HG02852 (cell line): Measurements from ENCODE around the gene GPR34.
"Not testable (repeated sequence)": the region's sequence is repeated elsewhere in the genome, so short reads cannot be mapped to it uniquely, and the experiment has no call there.

Experiments
- ATAC-seq: cut with Tn5 transposase; IDR thresholded peaks from one replicate; pipeline ENCODE4 v1.9.1; 2021; ENCODE audit warnings: mild to moderate bottlenecking, moderate library complexity; ENCODE audit not compliant: unreplicated experiment

Gene GPR34, protein sequence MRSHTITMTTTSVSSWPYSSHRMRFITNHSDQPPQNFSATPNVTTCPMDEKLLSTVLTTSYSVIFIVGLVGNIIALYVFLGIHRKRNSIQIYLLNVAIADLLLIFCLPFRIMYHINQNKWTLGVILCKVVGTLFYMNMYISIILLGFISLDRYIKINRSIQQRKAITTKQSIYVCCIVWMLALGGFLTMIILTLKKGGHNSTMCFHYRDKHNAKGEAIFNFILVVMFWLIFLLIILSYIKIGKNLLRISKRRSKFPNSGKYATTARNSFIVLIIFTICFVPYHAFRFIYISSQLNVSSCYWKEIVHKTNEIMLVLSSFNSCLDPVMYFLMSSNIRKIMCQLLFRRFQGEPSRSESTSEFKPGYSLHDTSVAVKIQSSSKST

DNA sequence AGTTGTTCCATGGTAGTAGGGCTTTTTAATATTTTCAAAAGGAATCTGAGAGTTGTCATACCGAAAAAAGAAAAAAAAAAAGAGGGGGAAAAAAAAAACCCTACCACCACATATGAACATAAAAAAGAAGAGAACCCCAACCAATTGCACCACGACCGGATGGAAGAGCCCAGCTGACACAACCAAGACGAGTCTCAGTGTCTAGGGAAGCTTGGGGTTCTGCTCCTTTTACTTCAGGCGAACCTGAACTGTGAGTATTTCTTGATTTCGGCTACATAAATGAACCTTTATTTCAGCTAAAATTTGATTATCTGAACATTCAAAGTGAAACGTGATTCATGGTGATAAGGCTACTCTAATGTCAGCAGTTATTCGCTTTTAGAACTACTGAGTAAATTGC is at the start of gene GPR34:
Gene GPR34 (plus strand): TSS at position 139 of the 400 bp plus-strand sequence. CDS start 6,661 bp downstream, outside the sequence.
- no peak for ATAC-seq

DNA sequence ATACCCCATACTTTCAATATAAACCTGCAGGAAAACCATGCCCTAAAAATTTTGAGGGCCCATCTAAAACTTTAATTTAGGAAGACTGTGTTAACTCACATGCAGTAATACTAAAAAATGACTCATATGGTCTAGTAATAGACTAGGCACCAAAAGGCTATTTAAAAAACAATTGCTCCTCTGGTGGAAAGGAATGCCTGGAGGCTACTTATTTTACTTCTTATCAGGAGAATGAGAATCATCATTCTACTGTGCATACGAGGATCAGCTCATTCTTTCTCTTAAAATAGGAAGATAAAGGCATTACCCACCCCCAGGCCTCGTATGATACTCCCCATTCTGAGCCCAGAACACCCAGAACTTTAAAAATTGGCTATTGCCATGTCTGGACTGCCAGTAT is 42.6 kb upstream of the GPR34 start:
- not testable (repeated sequence) for ATAC-seq

DNA sequence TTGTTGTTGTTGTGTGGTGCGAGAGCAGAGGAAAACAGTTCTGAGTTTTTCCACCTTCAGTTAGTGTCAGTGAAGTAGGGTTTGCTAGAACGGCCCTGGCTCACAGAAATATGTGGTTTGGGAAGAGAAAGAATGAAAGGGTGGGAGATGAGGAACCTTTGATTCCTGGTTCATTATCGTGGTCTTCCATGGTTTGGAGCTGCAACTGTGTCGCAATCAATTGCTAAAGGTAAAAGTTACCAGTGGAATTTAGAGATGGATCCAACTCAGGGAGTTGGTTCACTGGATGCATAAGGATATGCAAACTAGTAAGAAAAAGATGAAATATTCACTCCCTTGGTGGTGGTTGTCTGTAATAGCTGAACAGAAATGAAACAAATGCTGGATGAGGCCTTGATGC is 35.6 kb upstream of the GPR34 start:
- ATAC-seq: no peak

DNA sequence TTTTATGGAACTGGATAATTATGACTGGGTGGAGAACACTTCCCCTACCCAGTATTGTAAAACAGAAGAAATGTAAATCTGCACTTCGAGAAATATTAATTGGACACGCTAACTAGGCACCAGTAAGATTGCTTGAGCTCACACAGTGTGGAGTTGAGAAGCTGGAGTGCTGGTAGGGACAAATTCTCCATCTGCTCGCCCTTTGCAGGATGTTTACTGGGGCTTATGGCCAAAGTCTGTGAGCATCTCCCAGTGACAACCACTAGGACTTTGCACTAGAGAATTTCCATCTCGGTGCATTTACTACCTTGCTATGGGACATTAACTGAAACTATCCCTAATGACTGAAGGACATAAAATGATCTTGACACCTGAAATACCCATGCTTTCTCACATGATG is 33.7 kb upstream of the GPR34 start:
- ATAC-seq: no peak

DNA sequence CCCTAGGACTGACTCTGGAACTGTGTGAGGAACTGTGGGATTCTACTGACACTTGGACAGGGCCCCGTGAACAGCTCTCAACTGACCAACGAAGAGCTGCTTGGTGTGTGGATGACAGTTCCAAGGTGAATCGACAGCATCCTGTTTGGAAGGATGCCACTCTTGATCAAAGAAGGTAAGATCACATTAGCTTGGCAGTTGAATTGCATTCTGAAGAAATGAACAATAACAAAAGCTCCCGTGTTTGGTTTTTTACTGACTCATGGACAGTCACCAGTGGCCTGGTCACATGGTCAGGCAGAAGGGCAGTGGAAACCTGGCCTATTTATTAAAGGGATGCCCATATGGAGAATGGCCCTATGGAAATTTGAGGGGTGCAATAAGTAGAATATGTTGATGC is 33.1 kb upstream of the GPR34 start:
- no peak for ATAC-seq

DNA sequence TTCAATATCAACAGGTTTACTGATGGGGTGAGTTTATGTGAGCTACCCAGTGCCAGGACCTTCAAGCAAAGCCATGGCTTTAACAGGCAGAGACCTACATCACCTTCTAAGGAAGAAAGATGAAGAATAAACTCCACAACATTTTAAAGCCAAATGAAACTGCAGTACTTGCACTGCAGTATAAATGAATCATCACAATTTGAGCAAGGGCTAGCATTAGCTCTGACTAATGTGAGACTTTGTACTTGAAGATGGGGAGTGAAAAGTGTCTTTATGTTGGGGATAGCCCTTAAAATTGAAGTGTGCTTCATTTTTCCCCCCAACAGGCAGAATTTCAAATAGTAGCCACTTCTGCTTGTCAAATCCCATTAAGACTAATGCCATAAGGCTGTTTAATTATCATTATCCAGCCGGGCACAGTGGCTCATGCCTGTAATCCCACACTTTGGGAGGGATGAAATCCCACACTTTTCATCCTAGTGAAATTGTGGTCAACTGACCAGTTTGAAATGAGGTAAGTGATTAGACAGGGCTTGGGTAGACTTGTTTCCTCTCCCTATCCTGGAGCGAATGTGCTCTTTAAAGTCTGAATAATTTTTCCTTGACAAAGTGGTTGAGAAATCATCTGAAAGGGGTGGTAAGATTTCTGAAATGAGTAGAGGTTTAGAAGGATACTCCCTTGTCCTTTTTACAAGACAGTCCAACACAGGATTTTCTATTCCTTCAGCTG is 27.2 kb upstream of the GPR34 start:
- ATAC-seq: no peak

DNA sequence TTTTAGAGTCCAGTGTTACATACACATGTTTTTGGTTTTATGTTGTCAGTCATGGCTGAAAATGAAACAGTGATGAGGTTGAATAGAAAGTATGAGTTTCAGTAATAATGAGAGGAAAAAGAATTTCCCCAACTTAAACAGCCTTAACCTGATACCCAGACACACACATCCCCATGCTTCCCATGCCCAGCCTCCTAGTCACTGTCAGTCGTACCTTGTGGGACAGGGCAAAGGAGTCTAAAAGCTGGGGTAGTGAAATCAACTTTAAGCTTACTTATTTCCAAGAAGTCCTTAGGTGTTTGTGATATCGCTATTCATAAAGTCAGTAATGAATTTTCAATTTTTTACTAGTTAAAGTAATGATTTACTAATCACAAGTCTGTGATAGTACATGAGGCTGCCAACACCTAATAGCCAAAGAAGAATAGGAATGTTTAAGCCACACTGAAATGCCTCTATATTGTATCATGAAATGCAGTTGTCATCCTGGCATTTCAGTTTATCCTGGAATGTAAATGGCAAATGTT is 24.3 kb upstream of the GPR34 start:
- peak; percentile 94 for ATAC-seq

DNA sequence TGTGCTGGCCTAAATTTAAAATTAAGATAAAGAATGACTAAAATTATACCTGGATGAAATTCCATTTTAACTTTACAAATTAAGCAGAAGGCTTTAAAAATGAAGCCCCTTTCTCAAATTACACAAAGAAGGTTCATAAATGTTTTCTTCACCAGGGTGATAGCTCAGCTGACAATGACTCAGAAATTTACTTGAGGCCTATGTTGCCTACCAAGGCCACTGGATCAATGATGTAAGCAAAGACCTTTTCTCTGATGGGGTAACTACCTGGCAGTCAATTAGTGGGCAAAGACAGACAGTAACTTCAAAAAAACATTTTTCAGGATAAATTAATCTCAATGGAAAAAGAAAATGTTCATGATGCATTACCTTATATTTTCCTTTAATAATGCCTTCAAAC is 23.9 kb upstream of the GPR34 start:
- no peak for ATAC-seq

DNA sequence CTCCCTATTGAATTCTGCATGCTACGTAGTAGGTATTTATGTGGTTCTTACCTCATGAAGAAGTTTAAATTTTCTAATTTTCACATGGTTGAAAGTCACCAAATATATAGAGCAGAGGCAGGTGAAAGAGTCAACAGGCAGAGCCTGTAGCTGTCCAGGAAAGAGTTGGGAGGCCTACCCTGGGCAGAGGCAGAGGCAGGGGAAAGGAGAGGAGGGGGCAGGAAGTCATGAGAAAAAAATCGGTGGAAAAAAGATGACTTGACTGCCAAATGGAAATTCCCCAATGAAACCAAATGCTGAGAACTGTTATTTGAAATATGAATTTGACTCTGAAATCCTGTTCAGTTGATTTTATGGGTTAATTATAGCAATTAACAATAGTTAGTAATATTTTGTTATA is 23.1 kb upstream of the GPR34 start:
- no peak for ATAC-seq

DNA sequence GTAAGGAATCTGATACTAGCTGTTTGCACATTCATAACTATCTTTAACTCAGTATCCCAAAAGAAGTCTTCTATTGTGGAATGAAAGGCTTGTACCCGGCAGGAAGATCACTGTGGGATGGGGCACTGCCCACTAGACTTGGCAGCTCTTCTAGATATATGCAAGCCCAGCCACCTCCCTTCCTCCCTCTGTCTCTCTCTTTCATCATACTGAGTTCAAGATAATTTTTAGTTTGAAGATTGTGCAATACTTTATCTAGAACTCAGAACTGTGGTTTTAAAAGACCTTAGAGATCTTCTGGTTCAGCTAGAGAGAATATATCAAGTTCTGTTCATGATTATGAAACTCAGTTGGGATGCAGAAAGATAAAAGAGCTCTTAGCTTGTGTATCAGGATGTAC is 22.5 kb upstream of the GPR34 start:
- ATAC-seq: no peak

DNA sequence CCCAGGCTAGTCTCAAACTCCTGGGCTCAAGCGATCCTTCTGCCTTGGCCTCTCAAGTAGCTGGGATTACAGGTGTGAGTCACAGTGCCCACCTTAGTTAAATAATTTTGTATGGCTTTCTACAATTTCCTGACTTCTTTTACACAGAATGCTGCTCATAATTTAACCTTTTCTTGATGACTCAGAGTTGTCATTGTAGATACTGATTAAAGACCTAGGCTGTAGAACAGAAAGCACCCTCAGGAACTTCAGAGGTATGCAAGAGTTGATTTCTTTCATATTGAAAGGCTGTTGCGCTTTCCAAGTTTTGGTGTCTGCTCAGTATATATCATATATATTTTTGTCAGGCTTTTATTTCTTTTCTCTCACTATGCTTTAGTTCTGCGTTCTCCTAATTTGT is 21.1 kb upstream of the GPR34 start:
- ATAC-seq: no peak

DNA sequence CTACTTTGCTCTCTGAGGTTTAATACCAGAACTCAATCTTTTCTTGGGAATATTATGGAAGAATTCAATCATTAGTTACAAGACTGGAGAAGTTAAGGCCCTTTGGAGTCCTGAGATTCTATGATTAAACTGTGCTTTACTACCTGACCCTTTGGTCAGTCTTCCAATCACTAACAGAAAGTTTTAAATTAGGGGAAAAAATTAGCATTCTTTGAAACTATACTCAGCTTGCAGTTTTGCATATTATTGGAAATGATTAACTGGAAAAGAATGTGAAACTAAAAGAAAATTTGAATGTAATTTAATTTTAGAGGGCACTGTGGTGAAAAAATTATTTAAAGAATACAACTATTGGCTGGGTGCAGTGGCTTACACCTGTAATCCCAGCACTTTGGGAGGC is 18.7 kb upstream of the GPR34 start:
- ATAC-seq: no peak

DNA sequence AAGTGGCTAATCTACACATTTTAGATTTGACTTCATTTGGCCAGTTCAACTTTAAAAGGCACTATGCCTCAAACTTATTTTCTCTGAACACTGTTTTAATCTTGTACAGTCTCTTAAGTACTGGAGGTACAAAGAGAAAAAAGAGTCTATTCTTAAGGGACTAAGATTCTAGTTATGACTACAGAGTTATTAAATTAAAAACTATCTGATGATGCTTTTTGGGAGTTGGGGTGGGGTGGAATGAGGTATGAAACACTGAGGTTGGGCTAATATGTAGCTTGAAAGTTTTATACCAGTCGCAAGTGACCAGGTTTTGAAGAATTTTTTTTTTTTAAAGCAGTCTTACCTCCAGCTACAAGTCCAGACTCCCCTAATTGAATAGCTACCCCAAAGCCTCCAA is 17.7 kb upstream of the GPR34 start:
- no peak for ATAC-seq

DNA sequence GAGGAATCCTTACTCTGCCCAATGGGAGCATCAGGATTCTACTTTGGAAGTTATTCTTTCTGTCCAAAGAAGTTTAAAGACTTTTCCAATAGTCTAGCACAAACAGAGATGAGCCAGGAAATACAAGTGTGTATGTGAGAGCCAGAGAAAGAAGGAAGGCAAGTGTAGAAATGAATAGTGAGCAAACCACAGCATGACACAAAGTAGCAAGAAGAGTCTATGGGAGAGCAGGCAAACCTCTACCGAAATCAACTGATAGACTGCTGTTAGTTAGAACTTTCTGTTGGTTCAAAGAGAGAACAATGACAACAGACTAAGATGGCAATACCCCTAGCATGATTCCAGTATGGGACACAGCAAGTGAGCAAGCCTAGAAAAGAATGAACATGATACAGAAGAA is 16.1 kb upstream of the GPR34 start:
- ATAC-seq: no peak

DNA sequence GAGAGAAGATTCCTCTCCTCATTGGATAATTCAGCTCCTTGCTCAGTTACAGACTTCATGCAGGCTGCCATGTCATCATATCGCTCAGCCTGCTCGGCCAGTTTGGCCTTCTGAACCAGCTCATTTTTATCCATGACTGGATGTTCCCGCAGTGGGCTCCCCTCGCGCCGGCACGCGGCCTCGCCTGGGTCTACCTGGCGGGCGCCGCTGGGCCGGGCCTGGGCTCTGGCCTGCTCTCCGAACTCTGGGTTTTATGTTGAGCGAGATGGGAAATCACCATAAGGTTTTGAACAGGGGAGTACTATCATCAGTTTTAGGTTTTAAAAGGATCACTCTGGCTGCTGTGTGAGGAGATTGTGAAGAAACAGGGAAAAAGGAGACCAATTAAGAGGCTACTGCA is 12.4 kb upstream of the GPR34 start:
- ATAC-seq: not testable (repeated sequence)

DNA sequence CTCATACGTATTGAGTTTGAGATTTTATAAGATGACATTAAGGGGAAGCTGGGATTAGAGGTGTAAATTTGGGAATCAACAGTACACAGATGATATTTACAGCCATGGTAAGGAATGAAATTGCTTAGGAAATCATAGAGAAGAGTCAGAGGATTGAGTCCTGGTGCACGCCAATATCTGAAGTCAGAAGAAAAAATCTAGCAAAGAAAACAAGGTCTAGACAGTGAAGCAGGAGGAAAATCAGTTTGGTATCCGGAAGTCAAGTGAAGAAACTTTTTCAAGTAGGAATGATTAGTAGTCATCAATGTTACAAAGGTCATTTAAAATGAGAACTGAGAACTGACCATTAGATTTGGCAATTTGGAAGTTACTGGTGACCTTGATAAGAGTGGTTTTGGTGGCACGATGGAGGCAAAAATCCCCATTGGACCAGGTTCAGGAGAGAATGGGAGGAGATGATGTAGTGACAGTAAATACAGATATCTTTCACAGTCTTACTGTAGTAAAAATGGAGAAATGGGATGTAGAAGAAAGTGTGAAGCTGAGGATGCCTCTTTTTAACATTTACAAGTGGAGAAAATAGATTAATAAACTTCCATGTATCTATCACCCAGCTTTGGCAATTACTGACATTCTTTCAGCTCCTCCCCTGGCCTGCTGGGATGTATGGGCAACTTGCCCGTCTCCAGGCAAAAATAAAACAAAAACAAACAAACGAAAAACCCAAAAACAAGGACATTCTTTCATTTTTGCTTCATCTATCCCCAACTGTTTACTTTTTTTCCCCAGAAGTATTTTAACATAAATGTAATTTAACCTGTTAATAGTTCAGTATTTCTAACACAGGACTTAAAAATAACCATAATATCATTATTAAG is 11.4 kb upstream of the GPR34 start:
- ATAC-seq: no peak

DNA sequence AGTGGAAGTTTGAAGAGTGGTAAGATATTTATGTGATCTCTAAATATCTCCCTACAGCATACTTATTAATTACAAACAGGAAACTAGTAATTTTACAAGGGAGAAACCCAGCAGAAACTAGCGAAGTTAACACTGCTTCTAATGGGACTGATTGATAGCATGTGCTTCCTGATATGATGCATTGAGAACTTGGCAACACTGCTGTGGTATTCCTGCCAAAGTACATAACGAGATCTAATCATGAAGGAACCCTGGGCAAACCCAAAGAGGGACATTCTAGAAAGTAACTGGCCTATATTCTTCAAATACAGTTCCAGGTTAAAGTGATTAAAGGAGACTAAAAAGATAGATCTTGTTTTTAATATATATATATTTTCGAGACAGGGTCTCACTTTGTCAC is 4.6 kb upstream of the GPR34 start:
- no peak for ATAC-seq

DNA sequence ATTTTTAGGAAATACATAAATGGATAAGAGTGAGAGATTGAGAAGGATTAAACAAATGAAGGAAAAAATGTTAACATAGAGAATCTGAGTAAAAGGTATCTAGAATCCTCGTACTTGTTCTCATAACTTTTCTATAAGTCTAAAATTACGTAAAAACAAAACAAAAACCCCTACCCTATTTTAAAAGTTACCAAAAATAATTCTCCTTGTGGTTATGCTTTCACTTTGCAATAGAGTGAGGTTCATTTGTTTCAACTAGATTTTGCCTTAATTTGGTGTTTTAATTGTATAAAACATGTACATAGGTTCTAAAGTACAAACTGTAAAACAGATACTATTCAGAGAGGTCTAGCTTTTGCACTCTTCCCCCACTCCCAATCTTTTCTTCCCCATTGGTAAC is 3.8 kb upstream of the GPR34 start:
- no peak for ATAC-seq

DNA sequence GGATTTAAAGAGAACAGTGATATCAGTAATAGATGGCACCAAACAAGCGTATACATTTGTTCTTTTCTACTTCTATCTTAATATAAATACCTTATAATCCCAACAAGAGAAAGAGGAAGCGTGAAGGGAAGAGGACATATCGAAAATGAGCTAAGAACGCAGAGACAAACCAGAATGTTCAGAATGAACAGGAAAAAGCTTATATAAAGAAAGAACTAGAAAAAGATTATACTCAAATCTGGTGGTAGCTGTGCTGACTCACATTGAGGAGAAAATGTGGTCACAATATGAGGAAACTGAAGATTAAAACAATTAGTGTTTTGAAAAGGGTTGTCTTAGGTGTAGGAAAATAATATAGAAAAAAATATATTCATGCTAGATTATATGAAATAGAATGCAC is 2.0 kb upstream of the GPR34 start:
- ATAC-seq: peak; percentile 47

DNA sequence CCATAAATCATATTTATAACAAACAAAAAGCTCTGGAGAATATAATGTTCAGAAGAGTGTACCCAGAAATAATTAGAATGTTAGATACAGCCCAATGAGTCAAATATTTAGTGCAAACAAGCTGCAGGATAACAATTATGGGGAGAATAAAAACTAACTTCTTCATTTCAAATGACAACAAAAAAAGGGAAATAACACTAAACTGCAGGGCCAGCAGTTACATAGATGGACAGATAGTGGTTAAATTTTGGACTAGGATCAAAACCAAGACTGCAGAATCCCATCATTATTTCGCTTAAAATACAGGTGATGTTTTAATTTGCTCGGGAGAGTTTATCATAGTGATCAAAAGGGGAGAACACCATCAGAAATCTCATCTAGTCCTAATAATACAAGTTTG is 617 bp upstream of the GPR34 start:
- no peak for ATAC-seq

DNA sequence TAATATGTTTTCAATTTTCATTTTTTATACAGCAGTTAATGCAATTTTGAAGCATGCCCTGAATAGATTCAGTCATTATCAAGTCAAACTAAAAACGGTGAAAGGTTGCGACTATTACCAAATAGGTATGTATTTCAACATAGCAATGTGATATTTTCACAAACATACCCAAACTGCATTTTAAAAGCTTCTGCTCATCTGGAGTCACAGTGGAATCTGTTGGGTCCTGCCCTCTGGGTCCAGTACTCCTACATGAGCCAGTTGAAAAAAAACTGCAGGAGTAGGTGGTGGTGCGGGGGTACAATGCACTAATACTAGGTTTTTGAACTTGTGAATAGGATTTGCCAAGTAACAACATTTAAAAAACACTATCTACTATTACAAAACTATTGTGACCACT is 938 bp downstream of the GPR34 start:
- no peak for ATAC-seq
